ENCODE data around the gene FLAD1.

Gene FLAD1

DNA sequence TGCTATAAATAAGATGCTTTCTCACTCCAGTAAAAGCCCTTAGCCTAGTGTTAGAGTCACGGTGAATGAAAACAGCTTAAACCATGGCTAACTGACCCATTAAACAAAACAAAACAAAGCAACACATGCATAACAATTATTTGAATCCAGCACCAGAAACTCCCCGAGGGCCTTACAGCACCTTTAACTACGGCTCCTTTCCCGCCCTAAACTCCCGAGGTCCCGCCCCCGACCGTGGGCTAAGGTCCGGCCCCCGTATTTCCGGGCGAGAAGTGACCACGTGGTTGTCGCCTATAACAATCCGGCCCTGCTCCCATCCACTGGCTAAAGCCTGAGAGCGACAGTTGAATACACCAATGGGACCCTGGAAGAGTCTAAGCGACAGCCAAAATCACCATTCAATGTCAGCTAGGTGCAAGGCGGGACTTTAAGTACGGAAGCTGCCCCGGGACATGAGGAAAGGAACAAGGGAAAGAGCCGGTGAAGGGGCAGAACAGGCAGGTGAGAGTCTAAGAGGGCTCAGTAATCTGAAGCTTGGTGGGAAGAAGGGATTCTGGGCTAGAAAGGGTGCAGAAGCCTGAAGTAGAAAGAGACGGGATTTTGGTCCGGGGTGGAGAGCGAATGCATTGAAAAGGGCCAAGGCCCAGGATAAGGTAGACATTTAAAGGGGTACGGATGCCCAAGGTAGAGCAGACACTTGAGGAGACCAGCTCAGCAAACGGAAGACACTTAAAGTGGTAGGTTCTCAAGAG lies at the start of gene FLAD1:
TSS of gene FLAD1 (plus strand) at position 448 of the 752 bp plus-strand sequence. CDS start 351 bp downstream, outside the sequence.
- DNase-seq, result peak; percentile 100

- no peak for DNase-seq
Observed at GRCh38 chr1:154934358-154934948, 48.7 kb upstream of the FLAD1 start.

DNA sequence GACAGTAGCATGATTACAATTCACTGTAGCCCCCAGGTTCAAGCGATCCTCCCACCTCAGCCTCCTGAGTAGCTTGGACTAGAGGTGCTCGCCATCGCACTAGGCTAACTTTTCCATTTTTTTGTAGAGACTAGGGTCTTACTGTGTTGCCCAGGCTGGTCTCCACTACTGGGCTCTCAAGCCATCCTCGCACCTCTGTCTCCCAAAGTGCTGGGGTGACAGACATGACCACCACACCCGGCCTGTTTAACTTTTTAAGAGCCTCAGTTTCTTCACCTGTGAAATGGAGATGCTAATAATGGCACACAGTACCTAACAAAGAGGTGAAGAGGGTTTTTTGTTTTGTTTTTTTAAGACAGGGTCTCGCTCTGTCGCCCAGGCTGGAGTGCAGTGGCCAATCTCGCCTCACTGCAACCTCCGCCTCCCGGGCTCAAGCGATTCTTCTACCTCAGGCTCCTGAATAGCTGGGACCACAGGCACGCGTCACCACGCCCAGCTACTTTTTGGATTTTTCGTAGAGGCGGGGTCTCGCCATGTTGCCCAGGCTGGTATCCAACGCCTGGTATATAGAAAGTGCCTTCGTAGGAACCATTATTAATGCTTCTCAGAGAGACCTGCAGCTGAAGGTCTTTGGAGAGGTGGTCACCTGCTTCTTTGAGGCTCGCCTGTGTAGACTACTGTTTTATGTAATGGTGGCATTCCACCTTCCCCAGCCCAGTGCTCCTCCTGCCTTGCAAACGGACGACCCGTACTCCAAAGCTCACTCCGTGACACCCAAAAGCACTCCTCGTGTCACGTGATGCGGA lies 47.2 kb upstream of the FLAD1 start:
- DNase-seq, result no peak

DNA sequence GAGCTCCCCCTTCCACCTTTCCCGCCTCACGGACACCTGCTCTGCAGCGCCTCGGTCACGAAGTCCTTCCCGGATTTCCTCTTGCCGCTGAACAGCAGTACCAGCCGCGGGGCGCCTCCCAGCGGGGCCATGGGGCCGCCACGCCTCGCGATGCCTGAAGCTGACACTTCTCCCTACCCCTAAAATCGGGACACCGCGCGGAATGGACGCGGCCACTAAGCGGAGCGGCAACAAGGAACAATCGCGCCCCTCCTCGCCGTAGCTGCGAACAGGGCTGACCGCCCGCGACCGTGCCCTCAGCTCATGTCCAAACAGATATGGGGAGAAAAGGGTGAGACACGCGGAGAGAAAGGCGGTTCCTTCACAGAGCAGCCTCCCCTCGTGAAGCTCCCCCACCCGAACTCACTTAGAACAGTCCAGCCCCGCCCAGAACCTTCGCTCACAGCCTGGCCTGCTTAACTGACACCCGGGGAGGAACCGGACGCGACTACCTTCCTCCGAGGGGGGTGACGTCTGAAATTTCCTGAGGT lies 46.5 kb upstream of the FLAD1 start, which contains the start of gene PMVK:
TSS of gene PMVK (minus strand) at position 165 of the 530 bp plus-strand sequence. CDS start at position 131, 34 bp downstream.
- peak; percentile 95 for DNase-seq

- DNase-seq, result peak; percentile 86
Observed at GRCh38 chr1:154937085-154937987, 45.8 kb upstream of the FLAD1 start.

DNA sequence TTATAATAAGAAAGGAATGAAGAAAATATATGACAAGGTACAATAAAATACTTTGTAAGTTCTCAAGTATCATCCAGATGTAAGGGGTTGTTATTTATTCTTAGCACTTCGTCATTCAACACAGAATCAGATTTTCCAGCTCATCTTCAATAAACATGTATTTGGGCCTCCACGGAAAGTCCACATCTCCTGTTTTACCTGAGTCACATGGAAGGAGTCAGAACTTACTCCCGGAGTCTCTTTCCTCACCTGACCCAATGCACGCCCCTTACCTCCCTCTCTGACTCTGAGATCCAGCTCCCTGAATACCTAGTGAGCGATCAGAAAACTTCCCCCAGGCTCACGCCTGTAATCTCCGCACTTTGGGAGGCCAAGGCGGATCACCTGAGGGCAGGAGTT lies 45.2 kb upstream of the FLAD1 start:
- no peak for DNase-seq

DNA sequence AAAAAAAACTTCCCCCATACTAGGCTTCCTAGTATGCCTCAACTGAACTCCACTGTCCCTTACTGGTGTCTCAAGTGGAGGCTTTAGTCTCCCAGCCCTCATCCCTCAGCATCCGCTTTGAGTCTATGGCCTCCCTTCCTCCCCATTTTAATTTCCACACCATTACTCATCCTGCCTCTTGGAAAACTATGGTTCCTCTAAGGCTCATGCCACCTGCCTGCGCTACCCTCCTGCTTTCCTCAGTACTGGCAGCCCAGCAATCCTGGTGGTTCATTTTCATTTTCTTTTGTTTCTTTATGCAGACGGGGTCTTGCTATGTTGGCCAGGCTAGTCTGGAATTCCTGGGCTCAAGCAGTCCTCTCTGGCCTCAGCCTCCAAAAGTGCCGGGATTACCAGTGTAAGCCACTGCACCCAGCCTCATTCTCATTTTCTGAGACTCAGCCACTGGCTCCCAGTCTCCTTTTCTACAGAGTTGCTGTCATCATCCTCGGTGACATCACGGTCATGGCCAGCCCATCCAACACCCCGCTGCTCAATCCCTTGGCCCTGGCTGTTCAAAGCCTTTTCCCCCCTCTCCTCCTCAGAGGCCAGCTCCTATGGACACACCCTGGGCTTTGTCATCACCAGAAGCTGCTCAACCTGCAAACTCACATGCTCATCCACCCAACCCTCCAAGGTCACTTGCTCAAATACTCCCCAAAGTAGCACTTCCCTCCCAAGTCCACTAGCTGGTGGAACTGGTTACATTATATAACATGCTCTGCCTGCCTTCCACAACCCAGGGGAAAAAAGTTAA lies 44.3 kb upstream of the FLAD1 start:
- DNase-seq, result no peak

DNA sequence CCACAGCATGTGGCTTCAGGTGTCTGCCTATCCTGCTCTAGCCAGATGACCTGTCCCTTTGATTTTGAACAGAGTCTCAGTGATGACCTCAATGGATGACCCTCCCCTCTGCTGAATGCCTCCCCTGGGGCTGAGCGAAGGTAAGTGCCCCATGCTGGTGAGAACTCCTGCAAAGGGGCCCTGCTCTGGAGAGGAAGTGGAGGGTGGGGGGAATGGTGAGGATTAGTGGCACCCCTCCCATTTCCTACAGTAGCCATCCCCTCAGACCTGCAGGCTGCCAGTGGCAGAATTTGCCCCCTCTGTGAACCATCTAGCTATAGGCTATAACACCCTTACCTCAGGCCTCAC lies 43.0 kb upstream of the FLAD1 start:
- DNase-seq, result no peak

GRCh38 chr1:154940651-154941194 lies 42.4 kb upstream of the FLAD1 start:
- no peak for DNase-seq

GRCh38 chr1:154941333-154942013 lies 41.7 kb upstream of the FLAD1 start:
- DNase-seq, result no peak

GRCh38 chr1:154943649-154944400 lies 39.3 kb upstream of the FLAD1 start:
- DNase-seq, result no peak

DNA sequence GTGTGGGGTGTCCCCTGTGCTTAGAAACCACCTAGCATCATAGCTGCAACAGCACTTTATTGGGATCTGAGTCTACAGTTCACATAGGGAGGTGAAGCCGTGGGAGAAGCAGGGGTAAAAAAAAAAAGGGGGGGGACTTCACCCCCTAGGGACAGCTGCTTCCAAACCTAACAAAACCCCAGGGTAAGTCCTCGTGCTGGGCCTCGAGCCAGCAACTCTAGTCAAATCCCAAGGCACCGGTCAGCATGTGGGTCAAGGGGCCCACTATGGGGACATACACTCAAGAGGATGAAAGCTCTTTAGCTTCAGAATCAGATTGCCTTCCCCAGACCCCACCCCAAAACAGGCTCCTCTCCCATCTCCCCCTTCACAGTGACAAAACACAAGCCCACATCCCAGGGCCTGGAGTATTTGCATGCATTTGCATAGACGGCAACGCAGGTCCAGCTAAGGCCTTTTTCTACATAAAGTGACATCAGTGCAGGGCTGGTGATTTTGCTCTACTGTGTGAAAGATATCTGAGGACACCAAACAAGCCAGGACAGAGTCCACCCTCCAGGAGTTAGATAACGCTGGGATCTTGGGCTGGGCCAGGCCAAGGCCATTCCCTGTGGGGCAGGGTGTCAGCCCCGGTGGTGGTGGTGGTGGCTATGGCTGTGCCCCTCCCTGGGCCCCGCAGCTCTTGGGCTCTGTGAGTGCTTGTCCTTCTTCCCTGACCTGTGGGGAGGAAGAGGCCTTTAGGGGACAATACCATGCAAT lies 38.6 kb upstream of the FLAD1 start:
- DNase-seq, result no peak

DNA sequence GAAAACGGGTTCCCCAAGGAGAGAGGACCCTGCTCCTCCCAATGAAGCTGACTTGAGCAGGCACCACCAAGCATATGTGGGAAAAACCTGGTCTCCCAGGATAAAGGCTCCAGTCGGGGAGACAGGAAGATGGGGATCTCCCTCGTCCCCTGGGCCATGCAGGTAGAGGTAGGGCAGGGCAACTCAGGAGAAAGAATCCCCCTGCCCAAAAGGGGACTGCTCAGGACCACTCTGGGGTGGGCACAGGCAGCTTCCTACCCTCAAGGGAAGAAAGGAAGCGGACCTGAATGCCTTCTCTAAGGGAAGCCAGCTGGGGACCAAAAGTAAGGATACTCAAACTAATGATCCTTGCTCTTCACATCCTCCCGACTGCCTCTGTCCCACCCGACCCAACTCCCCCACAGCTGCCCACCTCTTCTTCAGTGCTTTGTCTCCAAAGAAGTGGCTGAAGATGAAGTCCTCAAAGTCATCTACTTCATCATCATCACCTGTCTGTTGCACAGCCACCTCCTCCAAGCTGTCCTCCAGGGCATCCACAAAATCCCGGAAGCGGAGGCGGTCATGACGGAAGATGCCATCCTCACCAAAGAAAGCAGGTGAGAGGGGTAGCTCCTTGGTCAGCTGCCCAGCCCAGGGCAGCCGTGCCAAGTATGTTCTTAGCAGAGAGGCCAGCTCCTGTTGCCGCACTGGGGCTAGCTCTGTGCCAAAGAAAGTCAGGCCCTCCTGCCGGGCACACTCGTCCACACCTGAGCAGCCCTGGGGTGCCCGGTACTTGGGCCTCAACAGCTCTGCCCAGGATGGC lies 37.8 kb upstream of the FLAD1 start:
- DNase-seq, result no peak

DNA sequence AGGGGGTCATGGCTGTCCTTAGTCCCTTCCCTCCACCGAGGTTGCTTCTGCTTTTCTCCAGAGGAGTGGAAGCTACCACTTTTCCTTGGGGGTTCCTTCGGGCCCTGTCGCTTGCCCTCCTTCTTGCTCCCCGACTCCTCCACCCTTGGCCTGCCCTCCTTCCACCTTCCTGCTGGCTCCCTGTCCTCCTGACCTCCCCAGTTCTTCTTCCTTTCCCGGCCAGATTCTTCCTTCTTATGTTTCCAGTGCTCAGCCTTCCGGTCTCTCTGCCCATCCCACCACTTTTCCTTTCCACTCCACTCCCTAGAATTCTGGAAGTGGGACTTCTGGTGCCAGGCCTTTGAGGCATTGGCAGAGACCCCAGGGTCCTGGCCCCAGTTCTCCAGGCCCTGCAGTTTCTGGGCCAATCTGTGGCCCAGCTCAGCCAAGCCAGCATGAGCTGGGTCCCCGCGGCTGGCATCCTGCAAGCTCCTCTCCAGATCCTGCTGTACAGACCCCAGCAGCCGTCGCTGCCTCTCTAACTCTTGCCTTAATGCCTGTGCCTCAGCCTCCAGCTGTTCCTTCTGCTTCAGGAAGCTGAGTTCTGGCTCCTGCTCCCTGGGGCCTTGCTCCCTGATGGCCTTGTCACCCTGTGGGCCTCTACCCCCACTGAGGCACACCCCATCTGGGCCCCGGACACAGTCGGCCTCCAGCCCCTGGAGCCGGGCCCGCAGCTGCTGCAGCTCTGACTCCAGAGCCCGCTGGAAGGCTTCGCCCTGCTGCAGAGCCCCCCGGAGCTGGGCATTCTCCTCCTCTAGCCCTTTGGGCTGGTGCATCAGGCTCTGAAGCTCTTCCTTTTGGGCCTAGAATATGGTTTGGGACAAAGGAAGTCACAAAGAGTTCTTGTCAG lies 36.9 kb upstream of the FLAD1 start:
- DNase-seq, result no peak

DNA sequence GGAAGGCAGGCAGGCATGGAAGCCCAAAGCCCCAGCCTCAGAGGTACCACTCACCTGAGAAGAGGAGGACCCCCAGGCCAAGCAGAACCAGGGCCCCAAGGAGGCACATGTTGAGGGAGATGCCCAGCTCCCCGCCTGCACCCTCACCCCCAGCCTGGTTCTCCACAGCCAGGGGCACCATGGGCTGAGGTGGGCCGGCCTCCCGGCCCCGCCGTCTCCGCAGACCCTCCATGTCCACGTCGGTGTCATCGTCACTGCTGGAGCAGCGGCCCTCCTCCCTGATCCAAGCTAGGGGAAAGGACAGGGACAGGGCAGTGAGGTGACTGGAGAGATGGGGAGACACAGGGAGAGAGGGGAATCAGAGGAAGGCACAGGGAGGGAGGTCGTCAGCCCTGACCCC lies 35.1 kb upstream of the FLAD1 start:
- DNase-seq, result no peak

DNA sequence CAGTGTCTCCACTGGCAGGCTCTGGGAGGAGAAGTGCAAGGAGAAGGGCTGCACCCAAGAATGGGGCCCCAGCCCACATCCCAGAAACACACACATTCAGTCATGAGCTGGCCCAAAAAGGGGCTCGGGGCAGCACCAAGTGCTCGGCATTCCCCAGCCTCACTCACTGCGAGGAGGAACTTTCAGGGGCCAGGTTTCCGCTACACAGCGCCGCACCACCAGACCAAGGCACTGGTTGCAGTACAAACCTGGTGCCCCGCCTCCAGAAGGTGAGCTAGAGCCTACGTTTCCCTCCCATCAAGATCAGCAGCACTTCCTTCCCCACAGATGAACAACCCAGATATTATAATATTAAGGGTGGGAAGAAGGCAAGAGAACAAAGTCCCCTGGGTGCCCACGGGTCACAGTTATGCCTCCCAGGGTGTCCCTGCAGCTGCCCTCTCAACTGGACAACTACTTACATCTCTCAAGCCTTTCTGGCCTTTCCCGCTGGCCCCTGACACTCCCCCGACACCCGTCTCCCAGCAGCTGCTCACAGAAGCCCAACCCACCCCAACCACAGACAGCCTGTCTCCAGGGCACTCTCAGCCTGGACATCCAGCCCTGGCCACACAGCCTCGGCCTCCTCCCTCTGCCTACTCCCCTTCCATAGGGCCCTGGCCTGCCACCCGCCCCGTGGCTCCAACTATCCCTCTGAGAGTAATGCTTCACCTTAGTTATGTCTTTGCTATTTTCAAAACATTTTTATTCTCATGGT lies 31.1 kb upstream of the FLAD1 start:
- DNase-seq, result no peak

Measured in NCI-H187 treated with DMSO at 0.1 percent for 48 hours (cell line).